Measurements from ENCODE around the gene TCF4.

The TCF4 gene

DNA sequence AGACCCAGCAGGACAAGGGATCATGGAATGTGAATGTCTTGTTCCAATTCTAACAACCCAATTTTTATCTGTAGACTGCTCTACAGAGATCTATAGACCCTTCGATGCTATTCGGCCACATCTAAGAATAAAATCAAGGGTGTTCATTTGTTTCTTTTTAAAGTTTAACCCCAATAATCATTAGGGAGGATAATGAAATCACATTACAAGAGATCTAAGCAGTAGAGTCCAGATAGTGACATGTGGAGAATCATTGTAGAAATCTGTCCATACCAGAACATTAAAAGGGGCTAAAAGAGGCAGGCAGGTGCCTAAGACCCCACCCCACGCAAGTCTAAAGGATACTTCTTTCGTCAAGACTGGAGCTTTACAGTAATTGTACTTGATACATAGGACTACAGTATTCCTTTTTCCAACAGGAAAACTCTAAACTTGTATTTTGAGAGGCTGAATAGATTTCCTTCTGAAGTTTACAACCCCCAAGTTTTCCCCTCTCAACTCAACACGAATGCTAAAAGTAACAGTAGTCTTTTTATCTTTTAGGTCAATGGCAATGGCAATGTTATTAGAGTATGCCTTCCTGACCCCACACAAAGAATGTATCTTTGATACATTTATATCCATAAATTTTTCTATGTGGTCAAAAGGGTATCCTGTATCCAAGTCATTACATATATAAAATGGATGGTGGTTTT lies 183.7 kb downstream of the TCF4 start:
- no peak for DNase-seq

DNA sequence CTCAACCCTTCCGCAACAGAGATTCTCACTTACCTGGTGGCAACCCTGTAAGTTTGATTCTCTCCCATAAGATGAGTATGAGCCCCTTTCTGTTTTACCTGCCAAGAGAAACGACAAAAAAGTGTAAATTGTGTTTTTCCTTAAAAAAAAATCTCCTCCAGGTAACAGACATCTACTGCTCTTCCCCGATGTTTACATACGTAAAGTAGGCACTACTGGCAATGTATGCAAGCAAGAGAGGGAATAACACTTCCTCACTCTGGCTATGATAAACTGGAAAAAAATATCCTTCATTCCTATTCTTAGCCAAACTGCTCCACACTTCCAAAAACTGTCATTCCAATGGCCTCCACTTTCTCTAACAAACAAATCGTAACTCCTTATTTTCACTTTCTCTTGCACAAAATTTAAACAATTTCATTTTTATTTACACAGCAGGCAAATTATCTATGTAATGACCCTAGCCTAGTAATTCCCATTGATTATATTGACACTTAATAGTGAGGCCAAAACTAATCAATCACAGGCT lies 184.5 kb downstream of the TCF4 start:
- no peak for DNase-seq

DNA sequence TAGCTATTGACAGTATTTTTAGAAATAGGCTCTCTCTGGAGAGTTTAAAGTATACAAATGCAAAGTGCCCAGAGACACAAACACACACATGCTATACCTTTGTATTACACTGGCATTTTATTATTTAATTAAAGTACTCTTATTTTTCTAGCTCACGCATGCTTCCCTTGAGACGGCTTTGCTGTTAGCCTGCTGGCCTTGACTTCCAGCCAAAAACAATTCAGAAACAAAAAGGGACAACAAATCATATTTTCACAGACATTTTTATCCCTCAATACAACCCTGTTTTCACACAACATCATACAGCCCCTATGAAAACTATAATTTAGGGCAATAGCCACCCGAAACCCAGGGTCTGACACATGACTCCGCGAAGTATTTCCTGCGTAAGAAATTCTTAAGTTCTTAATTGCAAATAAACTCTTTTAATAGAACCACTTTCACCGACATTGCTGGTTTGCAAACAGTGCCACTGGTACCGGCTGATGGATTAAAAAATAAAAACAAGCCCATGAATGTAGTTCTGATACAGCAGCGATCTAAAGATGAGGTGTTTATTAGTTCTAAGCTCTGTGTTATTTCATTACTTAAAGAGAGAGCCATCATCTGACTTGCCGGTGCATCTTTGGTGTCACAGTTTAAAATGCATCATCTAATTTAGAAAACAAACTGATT lies 185.1 kb downstream of the TCF4 start:
- DNase-seq: no peak

DNA sequence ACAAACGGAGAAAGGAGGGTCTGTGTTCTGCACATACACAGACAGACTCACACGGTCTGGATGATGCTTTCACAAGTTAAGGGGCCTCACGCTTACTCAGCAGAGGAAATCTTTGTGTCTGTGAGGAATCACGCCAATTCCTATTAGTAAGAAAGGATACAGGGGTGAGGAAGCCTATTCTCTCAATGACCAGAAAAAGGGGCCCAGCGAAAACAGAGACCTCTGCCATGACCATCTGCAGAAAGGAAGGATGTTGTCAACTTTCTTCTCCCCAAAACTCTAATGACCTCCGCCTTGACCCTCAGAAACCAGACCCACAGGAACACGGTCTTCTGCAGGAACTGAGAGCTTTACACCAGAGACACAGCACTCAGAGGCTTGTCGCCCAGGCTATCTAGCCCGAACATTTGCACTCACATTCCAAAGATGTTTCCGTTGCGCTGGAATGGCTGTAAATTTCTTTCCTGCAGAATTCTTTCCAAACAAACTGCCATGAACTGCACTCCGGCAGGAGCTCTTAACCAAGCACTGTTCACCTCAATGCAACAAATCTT lies 186.3 kb downstream of the TCF4 start:
- peak; percentile 78 for DNase-seq

DNA sequence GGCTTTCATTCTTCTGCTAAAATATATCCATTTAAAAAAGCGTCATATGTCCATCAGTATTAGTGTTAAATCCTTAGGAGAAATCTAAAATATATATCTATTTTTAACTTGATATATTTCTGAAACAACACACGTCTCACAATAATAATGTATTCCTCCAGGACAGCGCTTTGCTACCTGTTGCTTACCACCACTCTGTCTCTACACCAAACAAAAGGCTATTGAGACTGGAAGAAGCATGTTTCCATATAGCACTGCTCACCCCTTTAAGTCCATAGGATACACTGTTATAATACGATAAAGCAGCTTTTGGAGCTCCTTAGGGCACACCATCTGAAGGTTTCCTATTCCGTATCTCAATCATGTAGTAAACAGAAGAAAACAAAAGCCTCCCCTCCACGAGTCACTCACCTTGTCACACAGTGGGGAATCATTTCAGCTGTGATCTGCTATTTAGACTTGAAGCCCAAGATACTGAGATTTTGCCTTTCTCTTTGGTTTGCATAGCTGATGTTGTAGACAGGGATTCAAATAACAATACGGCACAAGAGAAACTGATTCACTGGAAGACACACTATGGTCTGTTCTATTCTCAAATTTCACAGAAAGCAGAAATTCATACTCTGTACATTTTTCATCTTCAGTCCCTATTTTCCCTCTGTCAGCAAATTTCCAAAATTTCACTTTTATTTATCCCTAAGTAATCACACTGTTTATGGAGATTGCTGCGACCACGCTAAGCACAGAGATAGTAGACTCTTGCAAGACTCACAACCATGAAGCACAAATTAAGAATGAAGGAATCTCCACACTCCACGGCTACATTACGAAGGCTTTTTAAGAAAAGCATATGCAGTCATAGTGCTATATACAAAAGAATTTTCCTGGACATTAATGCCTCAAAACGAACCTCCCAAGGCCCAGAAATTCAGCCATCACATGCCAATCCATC lies 187.1 kb downstream of the TCF4 start:
- no peak for DNase-seq

DNA sequence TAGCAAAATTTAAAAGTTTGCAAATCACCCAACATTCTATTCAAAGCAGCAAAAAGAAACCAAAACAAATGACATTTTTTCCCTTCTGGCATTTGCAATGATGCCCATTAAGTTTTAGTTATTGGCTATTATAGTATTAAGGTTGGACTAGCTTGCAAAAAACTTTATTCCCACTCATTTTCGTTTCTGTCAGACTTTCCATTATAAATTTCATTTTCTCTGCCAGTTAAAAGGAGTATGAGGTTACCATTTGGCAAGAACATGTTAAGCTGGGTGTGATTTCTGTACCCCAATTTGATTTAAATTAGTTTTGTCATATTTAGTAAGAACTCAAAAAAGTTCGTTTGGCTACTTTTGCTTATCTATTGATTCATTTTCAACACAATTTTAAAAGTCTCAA lies 187.9 kb downstream of the TCF4 start:
- DNase-seq: no peak

DNA sequence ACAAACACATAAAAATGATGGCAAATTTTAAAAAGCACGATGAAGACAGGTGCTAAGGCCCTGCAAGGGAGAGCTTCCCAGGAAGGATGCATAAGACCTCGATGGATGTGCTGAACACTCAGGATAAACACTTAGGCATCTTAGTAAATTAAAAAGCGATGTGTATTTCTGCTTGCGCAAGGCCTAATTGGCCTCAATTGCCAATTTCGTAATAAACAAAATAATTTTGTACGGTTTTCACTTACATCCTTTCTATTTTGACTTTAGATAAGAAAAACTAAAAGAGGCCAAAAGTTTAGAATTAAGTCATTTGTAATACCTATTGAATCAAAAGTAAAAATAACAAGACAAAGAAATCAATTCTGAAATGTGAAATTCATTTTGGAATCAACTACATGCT lies 189.1 kb downstream of the TCF4 start:
- DNase-seq: no peak

DNA sequence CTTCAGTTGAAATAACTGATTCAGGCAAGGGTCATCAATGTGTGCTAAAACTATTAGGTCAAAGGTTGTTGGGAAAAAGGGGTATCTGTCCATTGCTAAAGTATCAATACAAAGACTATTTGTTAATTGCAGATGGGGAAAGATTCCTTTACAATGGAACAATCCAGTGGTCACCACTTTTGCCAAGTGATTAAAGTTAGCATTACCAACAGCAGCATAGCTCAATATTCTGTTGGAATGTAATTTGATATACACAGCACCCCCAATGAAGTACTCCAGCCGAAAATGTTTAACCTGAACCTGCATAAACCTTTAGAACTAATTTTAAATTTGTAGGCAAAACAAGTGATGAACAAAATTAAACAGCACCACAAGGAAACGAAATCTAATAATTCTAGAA lies 191.0 kb downstream of the TCF4 start:
- no peak for DNase-seq

DNA sequence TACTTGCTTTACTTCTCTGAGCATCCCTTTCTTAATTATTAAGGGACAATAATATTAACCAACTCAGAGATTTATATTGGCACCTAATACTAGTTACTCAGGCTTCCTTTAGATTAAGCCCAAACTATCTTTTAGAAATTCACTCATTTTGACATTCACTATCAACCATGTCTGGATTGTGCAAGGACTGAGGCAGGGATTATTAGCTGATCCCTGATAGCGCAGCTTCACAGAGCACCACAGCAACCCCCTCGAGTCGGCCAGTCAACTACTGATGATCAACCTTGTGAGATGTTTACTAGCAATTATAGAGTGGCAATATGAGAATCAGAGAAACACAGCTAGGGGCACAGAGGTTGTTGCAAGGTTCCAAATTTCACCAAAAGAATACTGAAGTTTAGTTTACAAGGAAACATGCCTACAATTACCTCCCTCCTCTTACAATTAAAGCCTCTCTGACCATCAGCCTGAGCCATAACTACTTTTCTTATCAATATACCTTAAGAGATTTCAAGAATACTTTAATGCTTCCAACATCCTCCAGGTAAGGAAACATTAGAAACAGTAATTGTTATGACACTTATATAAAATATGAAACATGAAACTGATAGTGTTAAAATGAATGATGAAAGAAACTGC lies 191.6 kb downstream of the TCF4 start:
- DNase-seq: no peak

DNA sequence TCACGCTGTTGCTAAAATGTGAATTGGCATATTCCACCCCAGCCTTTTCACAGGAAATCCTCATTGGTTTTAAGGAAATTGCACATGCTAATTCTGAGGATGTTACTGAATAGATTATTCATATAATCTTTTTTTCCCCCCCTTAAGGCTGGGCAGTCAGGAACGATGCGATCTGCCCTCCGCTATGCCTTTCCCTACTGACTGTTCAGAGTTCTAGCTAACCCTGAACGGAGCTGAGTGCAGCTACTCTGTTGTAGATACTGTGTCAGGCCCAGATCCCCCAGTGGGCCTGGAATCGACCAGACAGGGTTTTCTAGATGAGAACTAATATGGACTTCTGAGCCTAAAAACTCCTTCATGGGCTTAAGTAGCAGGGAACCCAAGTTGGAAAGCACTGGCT lies 192.2 kb downstream of the TCF4 start:
- DNase-seq: no peak

DNA sequence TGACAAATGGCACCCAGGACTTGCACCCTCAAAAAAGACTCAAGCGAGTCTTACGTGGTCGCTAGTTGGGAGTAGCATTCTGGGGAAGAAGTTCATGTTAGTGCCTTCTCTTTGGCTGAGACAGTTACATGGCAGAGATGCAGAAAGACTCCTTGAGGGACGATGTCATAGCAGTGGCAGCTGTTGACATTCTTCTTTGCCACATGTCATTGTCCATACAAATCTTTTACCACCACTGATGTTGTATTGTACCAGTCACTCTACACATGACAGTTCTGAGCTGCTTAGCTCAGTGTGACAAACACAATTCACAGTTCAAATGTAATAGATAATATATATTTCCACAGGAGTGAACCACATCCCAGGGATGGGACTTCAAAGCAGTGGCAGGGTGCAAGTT lies 197.1 kb downstream of the TCF4 start:
- DNase-seq: no peak

DNA sequence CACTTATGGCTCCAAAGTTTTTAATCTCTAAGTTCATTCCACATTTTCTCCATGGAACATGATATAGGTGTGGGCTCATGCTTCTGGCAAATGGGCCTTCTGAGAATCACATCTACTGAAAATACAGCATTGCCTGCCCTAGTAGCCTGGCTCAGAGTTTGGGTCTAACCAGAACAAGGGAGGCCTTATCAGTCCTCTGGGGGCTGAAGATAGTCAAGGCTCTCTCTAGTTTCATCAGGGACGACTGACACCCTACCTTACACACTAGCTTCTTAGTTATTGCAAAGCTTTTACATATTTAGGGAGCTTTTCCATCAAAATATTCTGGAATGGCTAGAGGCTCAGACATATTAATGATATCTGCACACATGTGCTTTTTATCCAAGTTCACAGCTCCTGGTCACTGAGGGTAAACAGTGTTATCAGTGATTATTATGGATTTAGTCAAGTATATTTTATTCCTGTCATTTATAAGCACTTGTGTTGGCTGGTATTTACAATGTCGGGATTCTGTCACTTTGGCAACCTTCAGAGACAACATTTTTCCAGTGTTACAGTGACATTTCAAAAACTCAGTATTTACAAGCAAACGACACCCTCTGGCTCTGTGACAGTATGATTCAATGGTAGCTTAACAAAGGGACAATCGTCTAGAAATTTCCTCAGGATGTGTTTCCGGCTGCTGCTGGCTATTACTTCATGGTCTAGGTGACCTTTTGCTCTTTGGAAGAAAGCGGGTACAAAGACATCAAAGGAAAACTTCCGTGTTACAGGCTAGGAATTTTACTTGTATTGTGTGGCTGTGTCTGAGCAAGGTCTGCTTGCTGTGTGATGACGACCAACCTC lies 200.6 kb downstream of the TCF4 start:
- no peak for DNase-seq

DNA sequence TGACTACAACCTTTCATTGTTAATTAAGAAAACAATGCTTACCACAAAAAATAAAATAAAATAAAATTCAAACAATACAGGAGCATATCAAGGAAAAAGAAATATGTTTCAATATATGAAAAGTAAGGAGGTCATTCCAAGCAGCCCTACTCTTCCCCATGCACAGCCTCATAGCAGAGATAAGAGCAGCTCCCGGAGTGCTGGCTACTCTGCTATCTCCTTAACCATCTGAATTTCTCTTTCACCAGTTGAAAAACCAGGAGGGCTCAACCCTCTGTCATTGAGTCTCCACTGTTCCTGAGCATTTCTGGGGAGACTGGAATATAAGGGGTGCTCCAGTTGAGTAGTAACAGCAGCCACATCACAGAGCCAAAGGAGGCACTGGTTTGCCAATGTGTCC lies 201.4 kb downstream of the TCF4 start:
- no peak for DNase-seq

DNA sequence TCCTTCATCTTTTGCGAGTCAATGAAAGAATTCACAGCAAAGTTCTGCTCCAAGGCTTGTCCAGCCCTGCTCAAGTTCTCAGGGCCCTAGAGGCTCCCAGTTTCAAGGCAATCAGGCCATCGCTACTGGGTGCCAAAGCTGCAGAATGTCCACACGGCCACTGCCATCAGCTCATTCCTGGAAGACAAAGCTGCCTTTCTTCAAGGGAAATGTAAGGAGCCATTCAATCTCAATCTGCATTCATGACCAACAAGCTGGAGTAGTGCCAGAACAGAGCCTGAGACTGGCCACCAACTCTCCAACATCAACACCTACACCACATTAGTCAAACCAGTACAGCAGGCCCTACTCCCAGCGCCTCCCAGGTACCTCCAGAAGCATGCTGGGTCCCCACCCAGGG lies 202.2 kb downstream of the TCF4 start:
- no peak for DNase-seq

DNA sequence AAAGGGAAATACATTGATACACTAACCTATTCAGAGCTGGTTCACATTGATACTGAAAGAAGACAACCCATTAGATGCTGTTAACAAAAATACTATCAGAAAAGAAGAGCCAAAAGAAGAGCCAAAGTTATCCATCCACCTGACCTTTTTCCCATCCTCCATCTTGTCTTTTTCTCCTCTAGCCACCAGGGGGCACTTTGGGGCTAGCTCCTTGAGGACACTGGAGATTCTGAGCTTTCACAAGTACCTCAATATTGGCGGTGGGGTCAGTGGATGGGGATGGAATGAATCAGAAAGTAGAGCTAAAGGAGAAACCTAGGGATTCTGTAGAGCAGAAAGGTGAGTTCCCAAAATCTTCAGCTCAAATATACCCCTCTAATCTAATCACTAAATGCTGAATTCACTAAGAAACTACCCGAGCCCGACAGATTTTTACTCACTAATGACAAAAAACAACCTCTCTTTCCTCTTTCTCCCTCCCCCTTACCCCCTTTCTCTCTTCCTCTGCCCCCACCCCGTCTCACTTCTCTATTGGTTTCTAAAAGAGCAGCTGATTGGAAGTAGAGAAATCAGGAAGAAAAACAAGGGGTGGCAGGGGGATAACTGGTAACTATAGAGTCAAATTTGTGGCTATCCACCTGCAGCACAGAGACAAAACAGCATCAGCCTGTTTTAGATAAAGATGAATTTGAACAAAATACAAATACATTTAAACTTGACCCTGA lies 203.3 kb downstream of the TCF4 start:
- no peak for DNase-seq

DNA sequence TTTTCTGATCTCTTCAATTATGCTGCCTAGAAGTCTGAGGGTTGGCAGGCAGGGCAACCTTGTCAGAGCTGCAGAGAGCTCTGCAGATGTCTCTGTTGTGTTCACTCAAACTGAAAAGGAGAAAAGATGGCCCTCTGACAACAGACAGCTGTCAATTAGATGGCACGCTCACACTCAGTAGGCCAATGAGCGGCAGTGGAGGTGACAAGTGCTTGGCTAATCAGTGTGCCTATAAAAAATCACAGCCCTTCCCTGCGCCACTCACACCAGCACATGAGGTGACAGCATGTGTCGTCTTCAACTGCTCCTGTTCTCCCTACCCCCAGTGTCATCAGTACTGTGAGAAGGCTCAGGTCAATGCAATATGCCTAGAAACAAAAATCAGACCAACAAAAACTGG lies 203.9 kb downstream of the TCF4 start:
- DNase-seq: no peak

DNA sequence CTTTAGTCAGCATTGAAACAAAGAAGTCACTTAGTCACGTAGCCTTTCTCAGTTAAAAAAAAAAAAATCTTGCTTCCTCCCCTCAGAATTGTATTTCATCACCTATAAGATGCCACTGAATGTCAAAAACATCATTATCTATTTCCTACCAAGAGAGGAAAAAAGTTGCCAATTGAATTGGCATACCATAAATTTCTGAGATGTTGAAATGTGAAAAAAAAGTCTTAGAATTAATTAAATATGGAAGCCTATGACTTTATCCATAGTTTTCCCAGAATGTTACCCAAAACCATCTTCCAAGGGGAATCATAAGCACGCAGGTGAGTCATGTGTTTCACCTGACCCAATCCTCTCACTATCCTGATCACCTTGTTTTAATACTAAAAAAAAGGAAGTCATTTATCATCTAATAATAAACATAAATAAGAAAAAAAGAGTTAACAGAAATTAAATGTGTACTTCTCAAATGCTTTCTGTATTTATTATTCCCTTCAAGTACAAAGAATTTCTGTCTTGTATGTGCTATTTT lies 205.7 kb downstream of the TCF4 start:
- no peak for DNase-seq

DNA sequence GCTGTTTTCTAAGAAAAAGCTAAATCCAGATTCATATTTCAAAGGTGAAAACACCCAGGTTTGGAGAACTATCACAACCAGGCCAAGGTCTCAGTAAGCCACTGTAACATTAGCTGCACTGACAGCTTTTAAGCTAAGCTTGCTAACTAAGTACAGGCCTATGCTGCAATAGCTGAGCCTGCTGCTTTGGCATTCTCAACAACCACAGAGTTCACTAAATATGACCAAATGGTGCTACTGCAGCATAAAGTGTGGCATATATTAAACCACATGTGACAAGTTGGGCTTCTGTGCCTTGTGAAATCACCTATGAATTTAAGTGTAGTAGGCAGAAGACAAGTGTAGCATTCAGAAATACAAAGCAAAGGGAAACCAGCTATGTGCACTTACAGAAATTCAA lies 206.7 kb downstream of the TCF4 start:
- DNase-seq: no peak

DNA sequence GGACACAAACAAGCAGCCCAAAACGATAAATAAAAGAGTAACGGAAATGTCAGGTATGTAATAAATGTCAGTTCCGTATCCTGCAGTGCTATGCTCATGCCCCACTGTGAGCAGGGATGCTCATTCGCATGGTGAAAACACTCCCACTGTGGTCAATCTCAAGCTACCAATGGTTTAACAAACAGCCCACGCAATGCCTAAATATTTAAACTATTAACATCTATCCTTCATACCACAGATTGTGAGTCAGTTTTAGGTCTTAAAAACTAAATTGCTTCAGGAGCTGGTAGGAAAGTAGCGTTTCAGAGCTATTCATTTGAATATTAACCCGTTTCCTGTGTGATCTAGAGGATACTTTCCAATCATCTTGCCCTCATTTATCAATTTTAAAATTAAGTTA lies 207.4 kb downstream of the TCF4 start:
- DNase-seq: no peak

DNA sequence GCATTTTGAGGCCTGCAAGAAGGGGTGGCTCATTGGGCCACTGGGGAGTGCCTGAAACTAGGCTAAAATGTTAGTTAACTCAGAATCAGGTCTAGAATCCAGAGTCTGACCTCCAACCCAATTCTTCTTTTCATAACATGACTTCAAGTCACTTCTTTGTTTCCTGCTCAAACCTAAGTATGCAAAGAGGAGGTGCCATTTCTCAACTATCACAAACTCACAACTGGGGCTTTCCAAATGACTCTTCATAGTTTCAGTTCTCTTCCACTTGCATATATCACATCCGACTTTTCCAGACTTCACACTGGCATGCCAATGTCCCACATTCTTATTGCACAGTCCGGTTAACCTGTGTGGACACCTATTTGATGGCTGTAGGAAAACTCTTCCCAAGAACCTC lies 211.6 kb downstream of the TCF4 start:
- no peak for DNase-seq

DNA sequence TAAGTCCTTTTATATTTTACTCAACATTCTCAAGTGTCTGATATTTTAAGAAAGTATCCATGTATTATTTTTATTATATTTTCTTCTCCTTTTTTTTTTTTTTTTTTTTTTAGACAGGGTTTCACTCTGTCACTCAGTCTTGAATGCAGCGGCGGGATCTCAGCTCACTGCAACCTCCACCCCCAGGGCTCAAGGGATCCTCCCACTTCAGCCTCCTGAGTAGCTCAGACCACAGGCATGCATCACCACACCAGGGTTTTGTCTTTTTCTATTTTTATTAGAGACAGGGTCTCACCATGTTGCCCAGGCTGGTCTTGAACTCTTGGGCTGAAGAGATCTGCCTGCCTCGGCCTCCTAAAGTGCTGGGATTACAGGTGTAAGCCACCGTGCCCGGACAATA lies 212.1 kb downstream of the TCF4 start:
- no peak for DNase-seq

All from femur (tissue), 1 donor.